Astrocyte (in vitro differentiated cells and primary cell): ENCODE results near the gene RASSF5.

Source experiments
- EZH2 ChIP-seq: IDR thresholded peaks from 2 replicates; pipeline ENCODE4 v1.6.1; 2012; ENCODE audit warnings: mild to moderate bottlenecking, low read length, inconsistent platforms; ENCODE audit not compliant: insufficient read depth
- TF ChIP-seq, protein P1 (sequence below): IDR thresholded peaks from 2 replicates; pipeline ENCODE4 v1.5.1; 2011; ENCODE audit warnings: low read depth, mild to moderate bottlenecking, inconsistent platforms, low read length, moderate library complexity; ENCODE audit not compliant: insufficient read depth

DNA sequence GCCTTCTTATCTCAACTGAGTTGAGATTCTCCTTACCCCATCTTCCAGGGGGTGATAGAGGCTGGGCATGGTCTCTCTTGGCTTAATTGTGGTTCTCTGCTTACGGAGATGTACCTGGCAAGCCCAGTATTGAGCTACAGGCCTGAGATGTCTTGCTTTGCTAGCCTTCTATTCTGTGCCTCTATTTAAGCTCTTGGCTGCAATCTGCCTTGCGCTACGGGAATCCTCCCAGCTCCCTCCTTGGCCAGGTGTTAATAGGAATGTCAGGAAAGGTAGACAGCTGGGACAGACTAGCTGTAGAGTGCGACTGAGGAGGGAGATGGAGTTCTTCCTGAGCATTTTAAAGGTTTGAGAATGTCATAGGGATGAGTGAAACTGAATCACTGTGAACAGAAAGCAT, 47.6 kb upstream of the RASSF5 start:
- TF ChIP-seq, protein P1, sequence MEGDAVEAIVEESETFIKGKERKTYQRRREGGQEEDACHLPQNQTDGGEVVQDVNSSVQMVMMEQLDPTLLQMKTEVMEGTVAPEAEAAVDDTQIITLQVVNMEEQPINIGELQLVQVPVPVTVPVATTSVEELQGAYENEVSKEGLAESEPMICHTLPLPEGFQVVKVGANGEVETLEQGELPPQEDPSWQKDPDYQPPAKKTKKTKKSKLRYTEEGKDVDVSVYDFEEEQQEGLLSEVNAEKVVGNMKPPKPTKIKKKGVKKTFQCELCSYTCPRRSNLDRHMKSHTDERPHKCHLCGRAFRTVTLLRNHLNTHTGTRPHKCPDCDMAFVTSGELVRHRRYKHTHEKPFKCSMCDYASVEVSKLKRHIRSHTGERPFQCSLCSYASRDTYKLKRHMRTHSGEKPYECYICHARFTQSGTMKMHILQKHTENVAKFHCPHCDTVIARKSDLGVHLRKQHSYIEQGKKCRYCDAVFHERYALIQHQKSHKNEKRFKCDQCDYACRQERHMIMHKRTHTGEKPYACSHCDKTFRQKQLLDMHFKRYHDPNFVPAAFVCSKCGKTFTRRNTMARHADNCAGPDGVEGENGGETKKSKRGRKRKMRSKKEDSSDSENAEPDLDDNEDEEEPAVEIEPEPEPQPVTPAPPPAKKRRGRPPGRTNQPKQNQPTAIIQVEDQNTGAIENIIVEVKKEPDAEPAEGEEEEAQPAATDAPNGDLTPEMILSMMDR, result no peak
- no peak for TF ChIP-seq EZH2
